Astrocyte of the cerebellum (primary cell): Measurements from ENCODE around the gene TSPEAR.
"Not testable (repeated sequence)": the region's sequence is repeated elsewhere in the genome, so short reads cannot be mapped to it uniquely, and the experiment has no call there.

Source experiments
- DNase-seq: peaks from one replicate; pipeline ENCODE4 v3.0.0-alpha.2; 2011; ENCODE audit warnings: low read depth
- H3K4me3 ChIP-seq: 2 replicates; pipeline ENCODE4 v1.5.1; 2011; ENCODE audit warnings: mild to moderate bottlenecking, low read depth, low read length, moderate library complexity
- CTCF ChIP-seq: IDR thresholded peaks from 2 replicates; pipeline ENCODE4 v1.5.1; 2012; ENCODE audit warnings: low read length, low read depth, moderate library complexity, mild to moderate bottlenecking; ENCODE audit errors: missing control alignments
- in situ Hi-C: cut with HindIII; loops from 2 replicates; pipeline ENCODE4 v1.10.0; 2017; ENCODE audit warnings: low sequenced_read_pairs

TSPEAR gene

GRCh38 chr21:44653123-44653522, 58.2 kb downstream of the TSPEAR start:
- in situ Hi-C loops, result no loop called here
- no peak overlapping the region for H3K4me3 ChIP-seq
- no peak for TF ChIP-seq CTCF
- DNase-seq, result no peak

GRCh38 chr21:44650973-44651675, 60.2 kb downstream of the TSPEAR start:
- in situ Hi-C loops, result no loop called here
- no peak for TF ChIP-seq CTCF

GRCh38 chr21:44650265-44650972, 61.0 kb downstream of the TSPEAR start:
- in situ Hi-C loops, result no loop called here
- no peak for DNase-seq
- TF ChIP-seq CTCF, result no peak
- no peak overlapping the region for H3K4me3 ChIP-seq

More at GRCh38 chr21:44650973-44651675, 60.2 kb downstream of the TSPEAR start:
- no peak for DNase-seq
- no peak overlapping the region for H3K4me3 ChIP-seq

DNA sequence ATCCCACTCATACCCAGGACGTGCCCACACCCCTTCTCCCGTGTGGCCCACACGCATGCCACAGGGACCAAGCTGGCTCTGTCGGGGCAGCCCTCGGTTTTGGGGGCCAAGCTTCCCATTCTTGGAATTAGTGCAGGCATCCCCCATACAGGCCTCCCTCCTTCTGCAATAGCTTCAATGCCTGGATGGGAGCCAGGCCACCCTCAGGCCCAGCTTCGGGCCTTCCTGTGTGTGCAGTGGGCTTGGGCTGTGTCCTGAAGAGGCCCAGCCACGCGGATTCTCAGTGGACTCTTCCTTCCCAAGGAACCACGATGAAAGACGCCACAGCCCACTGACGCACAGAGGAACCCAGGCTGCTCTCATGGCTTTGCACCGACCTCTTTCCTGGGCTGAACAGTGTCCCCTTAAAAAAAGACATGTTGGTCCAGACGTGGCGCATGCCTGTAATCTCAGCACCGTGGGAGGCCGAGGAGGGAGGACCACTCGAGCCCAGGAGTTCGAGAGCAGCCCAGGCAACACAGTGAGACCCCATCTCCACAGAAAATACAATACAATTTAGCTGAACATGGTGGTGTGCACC, 61.8 kb downstream of the TSPEAR start:
- no peak for TF ChIP-seq CTCF
- in situ Hi-C loops, result loop anchor here (5.0 kb wide), 1 partner anchor 43 kb away; no protein-coding TSS in a partner anchor
- H3K4me3 ChIP-seq, result no peak overlapping the region
- DNase-seq, result no peak

DNA sequence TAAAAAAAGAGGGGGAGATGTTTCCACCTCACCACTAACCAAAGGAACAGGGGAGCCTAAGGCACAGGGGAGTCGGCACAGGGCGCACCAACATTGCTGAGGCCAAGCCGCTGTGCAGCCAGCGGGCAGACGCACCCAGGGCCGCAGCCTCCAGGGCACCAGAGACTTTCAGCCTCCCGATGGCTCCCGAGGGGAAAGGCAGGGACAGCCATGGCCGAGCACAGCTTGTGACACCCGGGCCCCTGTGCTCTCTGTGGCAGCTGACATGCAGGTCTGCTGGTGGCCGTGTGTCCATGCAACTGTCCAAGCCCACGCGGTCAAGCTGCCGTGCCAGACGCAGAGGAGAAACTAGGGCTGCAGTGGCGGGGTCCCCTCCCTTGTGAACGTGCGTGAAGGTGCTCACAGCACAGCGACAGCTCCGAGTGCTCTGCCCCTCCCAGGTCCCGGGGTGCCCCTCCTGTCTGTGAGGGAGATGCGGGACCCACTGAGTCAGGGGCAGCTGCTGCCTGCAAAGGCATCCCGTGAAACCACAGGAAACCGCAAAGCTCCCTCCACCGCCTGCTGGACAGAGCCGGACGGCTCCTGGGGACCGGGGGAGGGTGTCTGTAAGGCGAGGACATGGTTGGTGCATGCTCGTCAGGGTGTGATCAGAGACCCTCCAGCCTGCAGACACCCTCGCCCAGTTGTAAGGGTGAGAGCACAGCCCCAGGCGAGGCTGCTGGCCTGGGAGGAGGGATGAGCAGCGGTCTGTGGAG, 62.6 kb downstream of the TSPEAR start:
- no peak overlapping the region for H3K4me3 ChIP-seq
- no peak for TF ChIP-seq CTCF
- DNase-seq, result no peak
- in situ Hi-C loops, result loop anchor here (5.0 kb wide), 1 partner anchor 44 kb away; no protein-coding TSS in a partner anchor

GRCh38 chr21:44647222-44647552, 64.2 kb downstream of the TSPEAR start:
- no peak for TF ChIP-seq CTCF
- in situ Hi-C loops, result loop anchor here (5.0 kb wide), 1 partner anchor 45 kb away; no protein-coding TSS in a partner anchor
- no peak overlapping the region for H3K4me3 ChIP-seq
- no peak for DNase-seq

GRCh38 chr21:44646366-44647221, 64.8 kb downstream of the TSPEAR start, which contains the start of gene KRTAP10-11:
TSS of gene KRTAP10-11 (plus strand) at chr21:44646414. CDS start at chr21:44646459, 45 bp downstream.
- not testable (repeated sequence) for H3K4me3 ChIP-seq, DNase-seq
- in situ Hi-C loops, result loop anchor here (5.0 kb wide), 1 partner anchor 46 kb away; no protein-coding TSS in a partner anchor
